GM12873 (cell line): ENCODE measurements around the gene TMEM212.

Experiments
- CTCF ChIP-seq: IDR thresholded peaks from 2 replicates; pipeline ENCODE4 v1.5.1; 2012; ENCODE audit warnings: low read depth, mild to moderate bottlenecking, moderate library complexity, low read length, control low read depth; ENCODE audit not compliant: insufficient read depth; ENCODE audit errors: missing control alignments

Gene TMEM212

GRCh38 chr3:171892457-171892856 is 49.3 kb downstream of the TMEM212 start:
- no peak for TF ChIP-seq CTCF

GRCh38 chr3:171895291-171895690 is 52.1 kb downstream of the TMEM212 start:
- TF ChIP-seq CTCF = no peak

DNA sequence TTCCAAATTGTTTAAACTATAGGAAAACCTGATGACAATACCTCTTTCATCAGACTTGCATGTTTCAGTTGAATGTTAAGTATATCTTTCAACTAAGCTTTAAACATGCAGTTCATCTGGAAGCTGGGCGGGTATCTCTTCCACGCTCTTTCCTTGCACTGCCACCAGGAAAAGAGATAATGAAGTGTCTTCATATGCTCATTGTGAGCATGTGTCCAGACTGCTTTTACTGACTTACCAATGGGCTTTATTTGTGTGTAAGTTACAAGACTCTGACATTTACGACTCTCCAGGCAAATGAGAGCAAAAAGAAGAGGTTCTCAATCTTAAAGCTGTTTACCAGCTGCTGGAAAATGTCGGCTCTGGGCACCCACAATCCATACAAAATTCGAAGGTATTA is 52.8 kb downstream of the TMEM212 start:
- TF ChIP-seq CTCF = no peak

DNA sequence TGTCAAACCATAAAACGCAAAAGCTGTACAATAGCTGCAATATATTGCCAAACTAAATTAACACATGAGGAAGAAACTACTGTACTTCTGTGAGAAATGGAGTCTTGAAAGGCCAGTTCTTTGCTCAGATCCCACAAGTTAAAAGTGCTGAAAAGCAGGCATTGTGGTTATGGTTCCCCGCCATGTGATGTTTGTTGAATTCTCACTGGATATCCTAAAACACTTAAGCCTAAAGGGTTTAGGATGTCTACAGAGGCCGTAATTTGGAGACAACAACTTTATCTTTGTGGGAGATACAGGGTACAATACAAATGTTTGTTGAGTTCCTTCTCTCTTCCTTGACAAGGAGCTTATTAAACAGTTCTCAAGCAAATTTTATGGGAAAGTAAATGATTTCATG is 53.2 kb downstream of the TMEM212 start:
- TF ChIP-seq CTCF = no peak

DNA sequence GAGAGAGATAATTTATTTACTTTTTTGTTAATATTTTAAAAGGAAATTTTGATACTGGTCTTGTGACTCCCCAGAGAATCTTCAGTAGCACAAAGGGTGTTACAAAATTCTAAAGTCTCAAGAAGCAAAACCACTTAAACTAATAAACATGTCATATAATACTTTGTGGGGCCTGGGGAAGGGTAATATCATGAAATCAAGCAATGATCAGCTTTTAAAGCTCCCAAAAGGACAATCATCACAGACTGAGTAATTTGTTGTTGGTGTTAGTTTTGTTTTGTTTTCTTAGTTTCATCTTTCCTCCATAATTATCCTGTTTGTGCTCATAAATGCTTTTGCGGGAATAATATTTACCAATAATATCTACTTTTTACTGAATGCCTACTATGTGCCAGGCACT is 55.0 kb downstream of the TMEM212 start:
- no peak for TF ChIP-seq CTCF

DNA sequence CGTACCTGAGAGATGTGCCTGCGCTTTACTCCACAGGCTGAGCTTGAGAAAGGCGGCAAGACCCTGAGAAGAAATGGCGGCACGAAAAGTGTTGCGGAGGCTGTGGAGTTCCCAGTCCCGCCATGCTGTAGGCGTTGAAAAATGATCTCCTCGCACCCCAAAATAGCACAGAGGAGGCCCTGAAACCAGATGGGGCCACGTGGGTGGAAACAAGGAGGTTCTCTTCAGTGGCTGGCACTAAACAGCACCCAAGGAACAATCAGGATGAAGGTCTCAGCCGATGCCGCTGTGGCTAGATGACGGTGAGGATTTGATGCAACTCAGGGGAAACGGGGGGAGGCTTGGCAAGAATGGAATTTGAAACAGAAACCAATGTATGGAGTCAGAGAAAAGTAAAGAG is 57.3 kb downstream of the TMEM212 start:
- TF ChIP-seq CTCF = no peak

- no peak for TF ChIP-seq CTCF
Measured at GRCh38 chr3:171901615-171902312, 58.6 kb downstream of the TMEM212 start.

DNA sequence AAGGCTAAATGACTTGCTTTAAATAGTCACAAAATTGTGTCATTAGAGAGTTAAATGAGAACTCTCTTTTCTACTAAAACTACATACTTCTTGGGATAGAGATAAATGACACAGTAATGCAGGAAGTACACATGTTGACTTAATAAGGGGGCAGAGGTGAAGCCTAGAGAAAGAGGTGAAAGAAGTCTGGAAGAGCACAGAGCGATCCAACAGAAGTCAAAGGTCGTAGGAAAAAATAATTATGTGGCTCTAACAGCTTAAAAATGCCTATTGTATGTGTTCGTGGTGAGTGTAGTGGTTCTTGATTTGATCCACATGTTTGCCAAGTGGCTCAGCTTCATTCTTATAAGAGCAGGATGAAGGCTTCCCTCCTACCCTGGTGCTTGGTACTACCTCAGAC is 61.7 kb downstream of the TMEM212 start:
- no peak for TF ChIP-seq CTCF
